Caco-2 (cell line): ENCODE results near the gene CTCF. TPM values are rescaled to one million over a fixed set of nuclear protein-coding genes. Genes with fewer than 3 reads are reported as not detected.

ENCODE experiments used
- BruUV-seq: library from RNA; stranded (reverse); fragments of 400-500 nt; replicated peaks from 2 replicates; lab custom pipeline; 2021; lab: Mats Ljungman, UMichigan
- CTCF ChIA-PET: fragments of 300-600 bp; sonication (Branson Sonifier 250); formaldehyde crosslinking; loops from one replicate; lab custom pipeline; 2022; ENCODE audit warnings: antibody characterized with exemption; lab: Charles Lee
- POLR2A ChIA-PET: fragments of 300-600 bp; sonication (Branson Sonifier 250); formaldehyde crosslinking; loops from one replicate; lab custom pipeline; 2022; ENCODE audit warnings: antibody characterized with exemption; lab: Charles Lee
- DNase-seq, 2 experiments: peaks; one replicate each; pipeline versions ENCODE4 v3.0.0 to v3.0.0-alpha.2; 2020 to 2022
- H3K27me3 ChIP-seq: replicated peaks from 2 replicates; pipeline ENCODE4 v1.6.0; 2011; ENCODE audit warnings: low read length; ENCODE audit not compliant: control insufficient read depth, insufficient read depth
- H3K36me3 ChIP-seq: 2 replicates; pipeline ENCODE4 v1.5.1; 2011; ENCODE audit warnings: low read length; ENCODE audit not compliant: control insufficient read depth, insufficient read depth
- H3K4me1 ChIP-seq: fragments of 250-450 bp; sonication (Bioruptor Pico); 2 replicates; pipeline ENCODE4 v1.5.1; 2020; ENCODE audit warnings: mild to moderate bottlenecking
- H3K4me3 ChIP-seq: 2 replicates; pipeline ENCODE4 v1.5.1; 2011; ENCODE audit warnings: low read depth, mild to moderate bottlenecking, control low read depth, low read length
- H3K9me3 ChIP-seq: fragments of 250-450 bp; sonication (Bioruptor Pico); 2 replicates; pipeline ENCODE4 v1.5.1; 2020; ENCODE audit warnings: mild to moderate bottlenecking, moderate library complexity
- H3K27ac Mint-ChIP-seq: one replicate; pipeline ENCODE4 v1.8.0; 2022; ENCODE audit warnings: mixed read lengths; ENCODE audit not compliant: unreplicated experiment
- H3K27me3 Mint-ChIP-seq: one replicate; pipeline ENCODE4 v1.8.0; 2022; ENCODE audit warnings: mixed read lengths; ENCODE audit not compliant: insufficient read depth, unreplicated experiment
- H3K36me3 Mint-ChIP-seq: one replicate; pipeline ENCODE4 v1.8.0; 2022; ENCODE audit warnings: mild to moderate bottlenecking, mixed read lengths; ENCODE audit not compliant: insufficient read depth, unreplicated experiment
- H3K4me1 Mint-ChIP-seq: one replicate; pipeline ENCODE4 v1.8.0; 2022; ENCODE audit warnings: low read depth, mixed read lengths; ENCODE audit not compliant: unreplicated experiment
- H3K4me3 Mint-ChIP-seq: one replicate; pipeline ENCODE4 v1.8.0; 2022; ENCODE audit warnings: mild to moderate bottlenecking, moderate library complexity, mixed read lengths; ENCODE audit not compliant: unreplicated experiment
- H3K9me3 Mint-ChIP-seq: one replicate; pipeline ENCODE4 v1.8.0; 2022; ENCODE audit warnings: mixed read lengths; ENCODE audit not compliant: unreplicated experiment
- CTCF ChIP-seq, 2 experiments: fragments of 200-600 bp in 1 of 2; IDR thresholded peaks; 1 replicate in 1 of 2; 2 replicates in 1 of 2; pipeline versions ENCODE4 v1.5.1 to v1.8.0; 2011 to 2022; ENCODE audit warnings: antibody characterized with exemption in 1 of 2, control low read depth in 1 of 2, inconsistent platforms in 1 of 2, low read depth in 1 of 2, low read length in 1 of 2, mild to moderate bottlenecking in 1 of 2, moderate library complexity in 1 of 2; ENCODE audit not compliant: insufficient read depth in 1 of 2, severe bottlenecking in 1 of 2, unreplicated experiment in 1 of 2
- intact Hi-C: fragments of 100-400 bp; cut with micrococcal nuclease; formaldehyde crosslinking; loops from one replicate; pipeline ENCODE4 v1.10.0; 2022; ENCODE audit not compliant: unreplicated experiment
- total RNA-seq: library from RNA; stranded (reverse); gene quantifications from 2 replicates; pipeline ENCODE4 v1.2.3, GENCODE V29; 2022

Gene CTCF
- total RNA-seq, 1 experiment from 2014 or later, result 67.8 TPM

GRCh38 chr16:67657751-67658518, 95.6 kb downstream of the CTCF start:
- no TSS peak for BruUV-seq
- no peak for TF ChIP-seq CTCF (IDR thresholded peaks at IDR 0.05; ENCODE audit: insufficient read depth in 1 of 2, low read depth in 1 of 2, low read length in 1 of 2, severe bottlenecking in 1 of 2, unreplicated experiment in 1 of 2)
- no peaks in the 10 kb centered on the region for H3K4me1 Mint-ChIP-seq
- H3K27ac Mint-ChIP-seq, result no peak overlapping the region
- Histone ChIP-seq H3K4me1 (peaks cover 18% of the 10 kb centered on the region), H3K36me3 (no peaks in the 10 kb centered on the region), H3K4me3 (no peak overlapping the region), H3K27me3 (no peaks in the 10 kb centered on the region), H3K9me3 (no peaks in the 10 kb centered on the region)
- H3K27me3 Mint-ChIP-seq, result no peaks in the 10 kb centered on the region
- ChIA-PET POLR2A (no interaction called here), CTCF (interaction anchor here (0.6 to 3.5 kb wide), 3 partner anchors 15 to 137 kb away, joined by 3 to 38 read pairs (median 3); no protein-coding TSS in a partner anchor)
- H3K9me3 Mint-ChIP-seq, result no peaks in the 10 kb centered on the region
- peak in 1 of 2 experiments; percentile 37 for DNase-seq
- H3K36me3 Mint-ChIP-seq, result peaks cover 43% of the 10 kb centered on the region
- H3K4me3 Mint-ChIP-seq, result no peak overlapping the region
- intact Hi-C loops, result no loop called here

- BruUV-seq, result no TSS peak
- peak overlapping the region; percentile 96 for H3K27ac Mint-ChIP-seq
- no peak for DNase-seq
- POLR2A ChIA-PET, result interaction anchor here (0.5 kb wide), 1 partner anchor 97 kb away, joined by 12 read pairs; no protein-coding TSS in a partner anchor
- Histone ChIP-seq H3K36me3 (no peaks in the 10 kb centered on the region), H3K27me3 (no peaks in the 10 kb centered on the region), H3K4me1 (peaks cover 12% of the 10 kb centered on the region), H3K9me3 (no peaks in the 10 kb centered on the region), H3K4me3 (peak overlapping the region; percentile 52)
- intact Hi-C loops, result no loop called here
- no peaks in the 10 kb centered on the region for H3K4me1 Mint-ChIP-seq
- H3K27me3 Mint-ChIP-seq, result no peaks in the 10 kb centered on the region
- peak overlapping the region; percentile 96 for H3K4me3 Mint-ChIP-seq
- no peak for TF ChIP-seq CTCF (IDR thresholded peaks at IDR 0.05; ENCODE audit: insufficient read depth in 1 of 2, low read depth in 1 of 2, low read length in 1 of 2, severe bottlenecking in 1 of 2, unreplicated experiment in 1 of 2)
- H3K9me3 Mint-ChIP-seq, result no peaks in the 10 kb centered on the region
- CTCF ChIA-PET, result interaction anchor here (1.9 to 3.5 kb wide), 3 partner anchors 14 to 178 kb away, joined by 6 to 38 read pairs (median 10); partner anchors contain the start of genes ATP6V0D1 and CARMIL2
- H3K36me3 Mint-ChIP-seq, result peaks cover 38% of the 10 kb centered on the region
Measured at GRCh38 chr16:67658849-67659674, 96.7 kb downstream of the CTCF start.
